Trophoblast cell (in vitro differentiated cells and primary cell): ENCODE measurements around the gene C1orf87.
A peak's percentile ranks its signal among the peaks of the same experiment; 100 is the strongest.
"Not testable (repeated sequence)": the region's sequence is repeated elsewhere in the genome, so short reads cannot be mapped to it uniquely, and the experiment has no call there.

Experiments used
- DNase-seq, 2 donors: peaks; one replicate each; pipeline ENCODE4 v3.0.0-alpha.2; 2016
- H2AFZ ChIP-seq: 2 replicates; pipeline ENCODE4 v1.6.1; 2013; ENCODE audit warnings: low read length, moderate library complexity, mild to moderate bottlenecking; ENCODE audit not compliant: insufficient read depth, poor library complexity
- H2AK5ac ChIP-seq: 2 replicates; pipeline ENCODE4 v1.6.1; 2013; ENCODE audit warnings: mild to moderate bottlenecking, low read length
- H2BK120ac ChIP-seq: 2 replicates; pipeline ENCODE4 v1.6.1; 2013; ENCODE audit warnings: low read length, mild to moderate bottlenecking, moderate library complexity; ENCODE audit not compliant: insufficient read depth, poor library complexity
- H2BK12ac ChIP-seq: 2 replicates; pipeline ENCODE4 v1.6.1; 2013; ENCODE audit warnings: mild to moderate bottlenecking, low read length, moderate library complexity
- H2BK5ac ChIP-seq: 2 replicates; pipeline ENCODE4 v1.6.1; 2013; ENCODE audit warnings: low read length, low read depth, moderate library complexity, mild to moderate bottlenecking; ENCODE audit not compliant: poor library complexity
- H3K14ac ChIP-seq: 2 replicates; pipeline ENCODE4 v1.6.1; 2013; ENCODE audit warnings: mild to moderate bottlenecking, low read length
- H3K18ac ChIP-seq: 2 replicates; pipeline ENCODE4 v1.6.1; 2013; ENCODE audit warnings: mild to moderate bottlenecking, low read length
- H3K23ac ChIP-seq: 2 replicates; pipeline ENCODE4 v1.6.1; 2013; ENCODE audit warnings: low read length
- H3K27ac ChIP-seq: 2 replicates; pipeline ENCODE4 v1.5.1; 2013; ENCODE audit warnings: low read depth, mild to moderate bottlenecking, inconsistent platforms, low read length, moderate library complexity
- H3K27me3 ChIP-seq: 2 replicates; pipeline ENCODE4 v1.6.1; 2013; ENCODE audit warnings: inconsistent platforms, mild to moderate bottlenecking, low read length, moderate library complexity; ENCODE audit not compliant: insufficient read depth
- H3K36me3 ChIP-seq, 2 experiments: 1 replicate in 1 of 2; 2 replicates in 1 of 2; pipeline ENCODE4 v1.6.1; 2013; ENCODE audit warnings: low read length in 2 of 2, mild to moderate bottlenecking in 2 of 2, moderate library complexity in 1 of 2; ENCODE audit not compliant: insufficient read depth in 2 of 2, control insufficient read depth in 1 of 2
- H3K4ac ChIP-seq: 2 replicates; pipeline ENCODE4 v1.6.1; 2013; ENCODE audit warnings: low read depth, mild to moderate bottlenecking, low read length, moderate library complexity
- H3K4me1 ChIP-seq, 2 experiments: 1 replicate in 1 of 2; 2 replicates in 1 of 2; pipeline ENCODE4 v1.6.1; 2013; ENCODE audit warnings: low read length in 2 of 2, mild to moderate bottlenecking in 2 of 2, moderate library complexity in 1 of 2; ENCODE audit not compliant: insufficient read depth in 2 of 2, control insufficient read depth in 1 of 2
- H3K4me2 ChIP-seq: 2 replicates; pipeline ENCODE4 v1.6.1; 2013; ENCODE audit warnings: inconsistent platforms, mild to moderate bottlenecking, low read length, moderate library complexity
- H3K4me3 ChIP-seq: 2 replicates; pipeline ENCODE4 v1.5.1; 2013; ENCODE audit warnings: mild to moderate bottlenecking, low read depth, low read length, inconsistent platforms
- H3K79me1 ChIP-seq: one replicate; pipeline ENCODE4 v1.6.1; 2013; ENCODE audit warnings: low read length
- H3K79me2 ChIP-seq: 2 replicates; pipeline ENCODE4 v1.6.1; 2013; ENCODE audit warnings: low read length, mild to moderate bottlenecking; ENCODE audit not compliant: control insufficient read depth, insufficient read depth, poor library complexity
- H3K9ac ChIP-seq: 2 replicates; pipeline ENCODE4 v1.6.1; 2013; ENCODE audit warnings: mild to moderate bottlenecking, low read length
- H3K9me3 ChIP-seq: 2 replicates; pipeline ENCODE4 v1.6.1; 2013; ENCODE audit warnings: low read depth, mild to moderate bottlenecking, control low read depth, inconsistent platforms, low read length; ENCODE audit not compliant: insufficient read depth
- H4K12ac ChIP-seq: 2 replicates; pipeline ENCODE4 v1.6.1; 2013; ENCODE audit warnings: low read depth, mild to moderate bottlenecking, low read length, moderate library complexity
- H4K8ac ChIP-seq: 2 replicates; pipeline ENCODE4 v1.6.1; 2013; ENCODE audit warnings: low read depth, mild to moderate bottlenecking, low read length, moderate library complexity
- H4K91ac ChIP-seq: one replicate; pipeline ENCODE4 v1.6.1; 2013; ENCODE audit warnings: low read depth, mild to moderate bottlenecking, low read length, moderate library complexity
- WGBS: extraction: QIAGEN DNeasy Blood & Tissue Kit; methylation state at CpG from one replicate; pipeline ENCODE4 v1.1.7; 2013; ENCODE audit warnings: missing lambda C conversion rate; ENCODE audit not compliant: insufficient read length, insufficient coverage; ENCODE audit errors: extremely low coverage; 5-methylcytosine and 5-hydroxymethylcytosine counted together

Gene C1orf87

GRCh38 chr1:59968746-59969145 is 104.8 kb downstream of the C1orf87 start:
- H3K4me1 ChIP-seq, H3K79me1 ChIP-seq, DNase-seq, H2BK120ac ChIP-seq, H3K9me3 ChIP-seq, H3K27me3 ChIP-seq, H3K14ac ChIP-seq, H3K36me3 ChIP-seq, H3K79me2 ChIP-seq, H3K27ac ChIP-seq, H3K9ac ChIP-seq, H3K4me2 ChIP-seq, H2AFZ ChIP-seq, H3K23ac ChIP-seq, H2BK5ac ChIP-seq, H3K4ac ChIP-seq, H2BK12ac ChIP-seq, H3K18ac ChIP-seq, H3K4me3 ChIP-seq, H4K12ac ChIP-seq, H4K8ac ChIP-seq, H2AK5ac ChIP-seq, H4K91ac ChIP-seq: not testable (repeated sequence)
- no CpG with 5 or more reads among the region's 17 CpGs for WGBS

DNA sequence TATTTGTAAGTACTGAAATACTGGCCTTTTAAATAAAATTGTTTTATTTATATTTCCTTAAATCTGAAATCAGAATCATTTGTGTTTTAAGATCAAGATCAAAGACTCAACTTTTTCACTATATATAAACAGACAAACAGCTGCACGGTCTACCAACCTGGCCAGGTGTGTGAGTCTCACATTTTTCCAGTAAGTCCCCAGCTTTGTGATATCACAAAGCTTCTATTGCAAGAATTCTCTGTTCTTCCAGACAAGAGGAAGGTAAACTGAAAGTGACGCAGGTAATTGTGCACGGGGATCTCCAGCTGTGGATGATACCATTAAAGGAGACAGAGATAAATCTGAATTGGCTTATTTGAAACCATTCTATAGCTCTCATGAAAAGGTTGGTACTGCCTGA is 105.8 kb downstream of the C1orf87 start:
- Histone ChIP-seq H3K79me1 (no peaks in the 10 kb centered on the region), H3K79me2 (peaks cover 2% of the 10 kb centered on the region), H4K12ac (no peak overlapping the region), H4K91ac (no peak overlapping the region), H3K18ac (no peak overlapping the region), H3K14ac (no peak overlapping the region), H4K8ac (no peak overlapping the region), H2AFZ (no peak overlapping the region), H3K4me3 (no peak overlapping the region), H3K27me3 (no peaks in the 10 kb centered on the region), H3K27ac (no peak overlapping the region), H2BK120ac (no peak overlapping the region), H3K9me3 (no peaks in the 10 kb centered on the region), H2BK12ac (no peak overlapping the region), H3K4me1 (no peaks in the 10 kb centered on the region), H3K4me2 (no peak overlapping the region), H3K9ac (no peak overlapping the region), H3K4ac (no peak overlapping the region), H2BK5ac (no peak overlapping the region), H3K36me3 (no peaks in the 10 kb centered on the region), H3K23ac (no peak overlapping the region), H2AK5ac (no peak overlapping the region)
- no peak for DNase-seq
- no CpG with 5 or more reads among the region's 3 CpGs for WGBS

DNA sequence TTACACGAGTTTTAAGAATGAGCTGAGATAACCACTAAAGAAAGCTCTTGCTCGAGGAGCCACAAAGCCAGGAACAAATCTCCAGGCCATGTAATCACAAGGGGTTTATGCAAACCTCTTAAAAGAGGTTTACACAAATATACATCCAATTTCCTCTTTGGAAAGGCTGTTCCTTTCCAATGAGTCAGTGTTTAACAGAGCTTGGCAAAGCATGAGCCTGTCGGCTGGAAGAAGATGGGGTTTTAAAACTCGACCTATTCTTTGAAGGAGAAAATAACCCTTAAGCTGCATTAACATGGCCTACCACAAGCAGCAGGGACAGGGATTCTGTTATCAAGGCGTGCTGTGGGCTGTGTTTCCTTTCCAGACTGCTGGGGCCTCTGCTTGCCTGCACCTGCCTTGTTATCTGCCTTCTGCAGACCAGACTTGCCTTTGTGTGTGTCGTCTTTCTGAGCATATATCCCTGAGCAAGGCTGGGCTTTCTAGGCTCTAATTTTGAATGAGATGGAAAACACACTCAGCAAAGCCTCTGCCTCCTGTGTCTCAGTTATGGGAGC is 106.4 kb downstream of the C1orf87 start:
- WGBS, result no CpG with 5 or more reads among the region's 6 CpGs
- Histone ChIP-seq H3K27ac (no peak overlapping the region), H3K79me2 (peaks cover 2% of the 10 kb centered on the region)

DNA sequence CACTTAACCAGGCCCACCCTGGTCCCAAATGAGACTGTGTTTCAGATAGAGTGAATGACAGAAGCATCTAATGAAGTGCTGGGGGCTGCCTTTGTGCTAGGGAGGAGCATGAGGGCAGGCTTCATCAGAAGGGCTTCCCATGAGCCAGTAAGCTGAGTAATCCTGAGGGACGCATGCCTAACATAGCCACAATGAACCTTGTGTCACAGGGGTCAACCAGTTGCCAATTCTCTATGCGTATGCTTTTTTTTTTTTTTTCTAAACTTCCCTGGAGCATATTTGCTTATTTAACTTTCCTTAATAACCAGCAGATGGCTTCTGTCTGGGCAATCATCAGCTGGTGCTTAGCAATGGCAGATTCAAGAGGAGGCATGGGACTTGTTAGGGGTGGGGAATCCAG is 121.5 kb downstream of the C1orf87 start:
- Histone ChIP-seq H3K14ac (no peak overlapping the region), H2BK5ac (no peak overlapping the region), H4K8ac (no peak overlapping the region), H3K4me1 (no peaks in the 10 kb centered on the region), H2AFZ (no peak overlapping the region), H2AK5ac (no peak overlapping the region), H3K23ac (no peak overlapping the region), H2BK12ac (no peak overlapping the region), H3K27me3 (no peaks in the 10 kb centered on the region), H3K4ac (no peak overlapping the region), H3K27ac (no peak overlapping the region), H3K18ac (no peak overlapping the region), H3K79me2 (no peaks in the 10 kb centered on the region), H3K9me3 (no peaks in the 10 kb centered on the region), H3K79me1 (no peaks in the 10 kb centered on the region), H3K4me3 (no peak overlapping the region), H3K36me3 (no peaks in the 10 kb centered on the region), H3K9ac (no peak overlapping the region), H2BK120ac (no peak overlapping the region), H4K91ac (no peak overlapping the region), H3K4me2 (no peak overlapping the region), H4K12ac (no peak overlapping the region)
- peak; percentile 36 to 45 for DNase-seq
- no CpG with 5 or more reads among the region's 2 CpGs for WGBS

More for the DNA sequence above, 106.4 kb downstream of the C1orf87 start:
- Histone ChIP-seq H4K91ac (no peak overlapping the region), H2AFZ (no peak overlapping the region), H3K36me3 (no peaks in the 10 kb centered on the region), H3K4me2 (no peak overlapping the region), H2AK5ac (no peak overlapping the region), H3K9me3 (no peaks in the 10 kb centered on the region), H3K23ac (no peak overlapping the region), H4K8ac (no peak overlapping the region), H3K4ac (no peak overlapping the region), H3K4me1 (no peaks in the 10 kb centered on the region), H2BK12ac (no peak overlapping the region), H3K14ac (no peak overlapping the region), H3K18ac (no peak overlapping the region), H2BK5ac (no peak overlapping the region), H3K4me3 (no peak overlapping the region), H4K12ac (no peak overlapping the region), H3K27me3 (no peaks in the 10 kb centered on the region), H3K79me1 (no peaks in the 10 kb centered on the region), H3K9ac (no peak overlapping the region), H2BK120ac (no peak overlapping the region)
- DNase-seq, result no peak
